ENCODE measurements around the gene EEF1A1. TPM values are rescaled to one million over a fixed set of nuclear protein-coding genes. Genes with fewer than 3 reads are reported as not detected.

Gene EEF1A1
- total RNA-seq, 1 donor from 2014 or later, result 25,091 TPM

DNA sequence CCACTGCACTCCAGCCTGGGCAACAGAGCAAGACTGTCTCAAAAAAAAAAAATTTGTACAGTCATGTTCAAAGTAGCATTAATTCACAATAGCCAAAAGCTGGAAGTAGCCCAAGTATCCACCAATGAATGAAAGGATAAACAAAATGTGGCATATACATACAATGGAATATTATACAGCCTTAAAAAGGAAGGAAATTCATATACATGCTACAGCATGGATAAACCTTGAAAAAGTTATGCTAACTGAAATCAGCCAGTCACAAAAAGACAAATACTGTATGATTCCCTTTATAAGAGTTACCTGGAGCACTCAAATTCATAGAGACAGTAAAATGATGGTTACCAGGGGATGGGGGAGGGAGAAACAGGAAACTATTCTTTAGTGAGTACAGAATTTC is 15.7 kb downstream of the EEF1A1 start:
- no peak for DNase-seq (ENCODE audit: low read depth)

DNA sequence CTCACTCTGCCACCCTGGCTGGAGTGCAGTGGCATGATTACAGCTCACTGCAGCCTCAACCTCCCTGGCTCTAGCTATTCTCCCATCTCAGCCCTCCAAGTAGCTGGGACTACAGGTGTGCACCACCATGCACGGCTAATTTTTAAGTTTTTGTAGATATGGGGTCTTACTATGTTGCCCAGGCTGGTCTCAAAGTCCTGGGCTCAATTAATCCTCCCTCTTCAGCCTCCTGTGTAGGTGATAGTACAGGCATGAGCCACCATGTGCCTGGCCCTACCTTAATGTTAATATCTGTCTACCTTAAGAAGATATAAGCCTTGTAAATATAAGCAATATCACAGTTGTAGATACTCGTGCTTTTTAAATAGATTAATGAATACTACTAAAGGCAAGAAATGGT is 16.7 kb downstream of the EEF1A1 start:
- no peak for DNase-seq (ENCODE audit: low read depth)

DNA sequence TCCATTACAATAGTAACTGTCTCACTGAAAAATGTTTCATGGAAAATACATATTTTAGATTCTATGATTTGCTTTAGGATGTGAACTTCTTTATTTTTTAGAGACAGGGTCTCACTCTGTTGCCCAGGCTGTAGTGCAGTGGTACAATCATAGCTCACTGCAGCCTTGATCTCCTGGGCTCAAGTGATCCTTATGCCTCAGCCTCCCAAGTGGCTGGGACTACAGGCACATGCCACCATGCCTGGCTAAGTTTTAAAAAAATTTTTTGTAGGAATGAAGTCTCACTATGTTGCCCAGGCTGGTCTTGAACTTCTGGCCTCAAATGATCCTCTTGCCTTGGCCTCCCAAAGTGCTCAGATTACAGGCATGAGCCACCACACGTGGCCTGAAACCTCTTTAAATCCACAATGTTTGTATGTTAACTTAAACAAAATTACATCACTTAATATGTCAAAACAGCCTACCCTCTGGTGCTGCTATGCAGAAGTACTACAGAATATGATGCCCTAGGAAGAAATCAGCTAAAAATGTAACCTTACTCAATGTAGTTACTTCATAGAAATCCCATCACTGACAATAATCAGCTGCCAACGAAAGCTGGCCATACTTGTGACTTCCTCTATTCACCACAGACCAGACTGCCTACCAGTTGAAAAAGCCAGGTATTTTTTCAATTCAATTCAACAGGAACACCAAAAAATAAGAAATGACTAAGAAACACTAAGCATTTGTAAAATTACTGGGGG is 17.6 kb downstream of the EEF1A1 start:
- no peak for DNase-seq (ENCODE audit: low read depth)

DNA sequence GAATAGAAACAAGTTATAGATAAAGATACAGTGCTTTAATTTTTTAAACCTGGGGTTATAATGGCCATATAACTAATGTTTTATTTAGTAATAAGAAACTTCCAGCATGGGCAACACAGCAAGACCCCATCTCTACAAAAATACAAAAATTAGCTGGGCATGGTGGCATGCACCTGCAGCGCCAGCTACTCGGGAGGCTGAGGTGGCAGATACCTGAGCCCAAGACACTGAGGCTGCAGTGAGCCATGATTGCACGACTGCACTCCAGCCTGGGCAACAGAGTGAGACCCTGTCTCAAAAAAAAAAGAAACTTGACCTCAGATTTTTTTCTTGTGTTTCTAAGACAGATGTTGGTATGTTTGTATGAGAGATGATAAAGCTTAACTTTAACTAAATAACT is 22.9 kb downstream of the EEF1A1 start:
- no peak for DNase-seq (ENCODE audit: low read depth)

DNA sequence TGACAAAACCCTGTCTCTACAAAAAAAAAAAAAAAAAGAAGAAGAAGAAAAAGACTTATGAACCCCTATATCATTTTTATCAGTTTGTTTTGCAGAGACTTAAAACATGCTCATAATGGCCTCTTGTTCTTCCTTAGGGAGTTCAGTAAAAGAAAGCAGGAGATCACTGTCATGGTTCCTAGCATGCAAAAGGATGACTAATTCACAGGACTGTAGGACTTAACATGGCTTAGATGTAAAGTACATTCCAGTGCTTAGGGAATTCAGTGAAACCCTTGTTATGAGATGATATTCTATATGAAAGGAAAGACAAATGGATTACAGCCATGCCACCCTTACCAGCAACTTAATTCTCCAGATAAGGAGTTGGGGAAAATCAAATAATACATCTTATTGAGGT is 29.5 kb downstream of the EEF1A1 start:
- DNase-seq (ENCODE audit: low read depth), result peak; percentile 9

DNA sequence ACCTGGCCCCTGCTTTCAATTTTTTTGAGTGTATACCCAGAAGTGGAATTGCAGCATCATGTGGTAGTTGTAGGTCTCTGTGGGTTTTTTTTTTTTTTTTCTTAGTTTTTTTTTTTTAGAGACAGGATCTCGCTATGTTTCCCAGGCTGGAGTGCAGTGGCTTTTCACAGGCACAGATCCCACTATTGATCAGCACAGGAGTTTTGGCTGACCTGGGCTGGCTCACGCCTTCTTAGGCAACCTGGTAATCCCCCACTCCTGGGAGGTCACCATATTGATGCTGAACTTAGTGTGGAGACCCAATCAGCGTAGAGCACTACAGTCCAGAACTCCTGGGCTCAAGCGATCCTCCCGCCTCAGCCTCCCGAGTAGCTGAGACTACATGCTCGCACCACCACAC is 33.4 kb downstream of the EEF1A1 start:
- DNase-seq (ENCODE audit: low read depth), result no peak

DNA sequence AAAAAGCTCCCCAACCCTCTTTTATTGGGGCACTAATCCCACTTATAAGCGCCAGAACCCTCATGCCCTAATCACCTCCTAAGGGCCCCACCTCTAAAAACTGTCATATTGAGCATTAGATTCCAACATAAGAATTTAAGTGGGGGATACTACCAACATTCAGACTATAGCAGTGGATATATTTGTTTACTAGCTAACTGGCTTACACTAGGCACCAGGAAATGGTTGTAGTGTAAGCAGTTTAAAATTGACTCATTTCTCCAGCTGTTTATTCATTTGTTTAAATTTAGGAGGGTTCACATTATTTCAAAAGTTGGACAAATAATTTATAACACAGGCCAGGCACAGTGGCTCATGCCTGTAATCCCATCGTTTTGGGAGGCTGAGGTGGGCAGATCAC is 36.4 kb downstream of the EEF1A1 start:
- DNase-seq (ENCODE audit: low read depth), result no peak

DNA sequence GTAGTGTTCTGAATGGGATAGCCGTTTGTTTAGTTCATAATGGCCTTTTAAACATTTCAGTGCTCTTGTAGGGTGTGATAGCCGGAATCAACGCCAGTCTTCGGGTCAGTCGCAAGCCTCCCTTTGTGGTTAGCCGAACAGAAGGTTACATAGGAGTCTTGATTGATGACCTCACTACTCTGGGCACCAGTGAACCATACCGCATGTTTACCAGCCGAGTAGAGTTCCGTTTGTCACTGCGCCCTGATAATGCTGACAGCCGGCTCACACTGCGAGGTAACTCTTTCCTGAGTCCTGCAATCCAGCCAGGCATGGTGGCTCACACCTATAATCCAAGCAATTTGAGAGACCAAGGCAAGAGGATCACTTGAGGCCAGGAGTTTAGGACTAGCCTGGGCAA is 38.9 kb downstream of the EEF1A1 start:
- DNase-seq (ENCODE audit: low read depth), result no peak

DNA sequence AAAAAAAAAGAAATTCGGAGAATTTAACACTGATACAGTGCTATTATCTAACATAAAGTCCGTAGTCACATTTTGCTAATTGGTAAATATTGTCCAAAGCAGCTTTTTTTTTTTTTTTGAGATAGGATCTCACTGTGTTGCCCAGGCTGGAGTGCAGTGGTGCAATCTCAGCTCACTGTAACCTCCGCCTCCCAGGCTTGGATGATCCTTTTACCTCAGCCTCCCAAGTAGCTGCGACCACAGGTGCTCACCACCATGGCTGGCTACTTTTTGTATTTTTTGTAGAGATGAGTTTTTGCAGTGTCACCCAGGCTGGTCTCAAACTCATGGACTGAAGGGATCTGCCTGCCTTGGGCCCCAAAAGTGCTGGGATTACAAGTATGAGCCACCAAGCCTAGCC is 43.4 kb downstream of the EEF1A1 start:
- no peak for DNase-seq (ENCODE audit: low read depth)

DNA sequence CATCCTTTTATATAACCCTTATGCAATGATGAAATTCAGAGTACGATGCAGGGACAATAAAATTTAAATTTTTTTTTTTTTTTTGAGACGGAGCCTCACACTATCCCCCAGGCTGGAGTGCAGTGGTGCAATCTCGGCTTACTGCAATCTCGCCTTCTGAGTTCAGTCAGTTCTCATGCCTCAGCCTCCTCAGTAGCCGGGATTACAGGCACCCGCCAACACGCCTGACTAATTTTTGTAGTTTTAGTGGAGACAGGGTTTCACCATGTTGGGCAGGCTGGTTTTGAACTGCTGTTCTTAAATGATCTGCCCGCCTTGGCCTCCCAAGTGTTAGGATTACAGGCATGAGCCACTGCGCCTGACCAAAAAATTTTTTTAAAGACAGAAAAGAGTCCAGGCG is 44.1 kb downstream of the EEF1A1 start:
- DNase-seq (ENCODE audit: low read depth), result no peak

DNA sequence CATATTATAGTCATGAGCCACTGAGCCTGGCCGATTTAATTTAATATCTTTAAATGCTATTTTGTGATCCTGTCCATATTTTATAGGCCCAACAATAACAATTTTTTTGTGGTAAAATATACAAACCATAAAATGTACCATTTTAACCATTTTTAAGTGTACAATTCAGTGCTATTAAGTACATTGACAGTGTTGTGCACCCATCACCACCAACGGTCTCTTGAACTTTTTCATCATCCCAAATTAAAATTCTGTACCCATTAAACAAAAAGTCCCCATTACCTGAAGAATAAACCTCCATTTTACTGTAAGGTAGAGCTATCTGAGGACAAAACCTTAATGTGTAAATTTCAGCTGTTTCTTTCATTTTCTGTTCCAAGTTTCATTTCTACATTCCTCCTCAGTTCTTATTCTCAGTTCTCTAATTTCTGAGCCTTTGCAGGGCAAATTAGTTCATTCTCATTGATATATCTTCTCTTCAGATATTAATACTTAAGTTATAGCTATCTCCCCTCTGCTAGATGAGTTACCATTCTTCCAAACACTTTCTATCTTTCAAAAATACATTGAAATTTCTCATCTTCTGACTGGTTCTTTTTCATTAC is 49.0 kb downstream of the EEF1A1 start:
- DNase-seq (ENCODE audit: low read depth), result no peak

Other genes starting within 250 kb of the EEF1A1 start
- not detected in 2 replicates for gene DPPA5, start 166.8 kb downstream of the EEF1A1 start, total RNA-seq
- not detected in 2 replicates for gene KHDC3L, start 158.4 kb downstream of the EEF1A1 start, total RNA-seq
- gene OOEP, start 151.1 kb downstream of the EEF1A1 start, total RNA-seq, result not detected in 2 replicates
- gene DDX43, start 126.2 kb downstream of the EEF1A1 start, total RNA-seq, result 1.1 and 1.4 TPM in 2 replicates
- gene CGAS, start 68.7 kb downstream of the EEF1A1 start, total RNA-seq, result 3.4 and 9.6 TPM in 2 replicates
- 29.6 and 44.6 TPM in 2 replicates for gene MTO1, start 59.3 kb downstream of the EEF1A1 start, total RNA-seq
- gene SLC17A5, start 133.0 kb upstream of the EEF1A1 start, total RNA-seq, result 32.8 and 73.8 TPM in 2 replicates
- gene CD109, start 175.2 kb upstream of the EEF1A1 start, total RNA-seq, result 25.2 and 29.8 TPM in 2 replicates